Upper lobe of left lung (tissue), 6 donors: ENCODE results near the gene C12orf76. TPM values are rescaled to one million over a fixed set of nuclear protein-coding genes. Genes with fewer than 3 reads are reported as not detected.

Experiments
- ATAC-seq, 2 donors: fragments of 200-7000 bp; cut with Tn5 transposase; one replicate each; pipeline ENCODE4 v1.9.1; 2022; ENCODE audit warnings: mild to moderate bottlenecking in 2 of 2, moderate library complexity in 2 of 2; ENCODE audit not compliant: low FRiP score in 2 of 2
- DNase-seq, 2 donors: peaks; one replicate each; pipeline ENCODE4 v3.0.0-alpha.2; 2019 to 2020
- H3K27ac ChIP-seq, 4 donors: fragments of 200-600 bp; sonication (generic); one replicate each; pipeline ENCODE4 v1.5.1; 2016 to 2019
- H3K27me3 ChIP-seq, 4 donors: fragments of 200-600 bp; sonication (generic); one replicate each; pipeline ENCODE4 v1.5.1; 2017 to 2019
- H3K36me3 ChIP-seq, 4 donors: fragments of 200-600 bp; sonication (generic); one replicate each; pipeline ENCODE4 v1.5.1; 2016 to 2019
- H3K4me1 ChIP-seq, 4 donors: fragments of 200-600 bp; sonication (generic); one replicate each; pipeline ENCODE4 v1.5.1; 2018 to 2019
- H3K4me3 ChIP-seq, 4 donors: fragments of 200-600 bp; sonication (generic); one replicate each; pipeline ENCODE4 v1.5.1; 2017 to 2019; ENCODE audit warnings: mild to moderate bottlenecking in 2 of 4, moderate library complexity in 1 of 4
- H3K9me3 ChIP-seq, 4 donors: fragments of 200-600 bp; sonication (generic); one replicate each; pipeline ENCODE4 v1.5.1; 2018 to 2019
- CTCF ChIP-seq, 6 experiments: fragments of 450-650 bp in 4 of 6; fragments of 200-600 bp in 2 of 6; sonication (generic) in 2 of 6; IDR thresholded peaks; one replicate each; pipeline ENCODE4 v1.5.1; 2016 to 2019; ENCODE audit warnings: antibody characterized with exemption in 6 of 6
- EP300 ChIP-seq, 4 donors: sonication (generic); formaldehyde crosslinking; IDR thresholded peaks; one replicate each; pipeline ENCODE4 v1.5.1; 2017; ENCODE audit warnings: antibody characterized with exemption in 4 of 4, control low read depth in 2 of 4
- POLR2A ChIP-seq, 4 donors: fragments of 450-650 bp; IDR thresholded peaks; one replicate each; pipeline ENCODE4 v1.5.1; 2016 to 2017; ENCODE audit warnings: antibody characterized with exemption in 4 of 4, mild to moderate bottlenecking in 2 of 4
- POLR2AphosphoS5 ChIP-seq, 2 donors: sonication (generic); formaldehyde crosslinking; IDR thresholded peaks; one replicate each; pipeline ENCODE4 v1.5.1; 2017; ENCODE audit warnings: antibody characterized with exemption in 2 of 2
- WGBS, 2 donors: methylation state at CpG; one replicate each; pipeline ENCODE4 v1.1.5; 2017 to 2018; 5-methylcytosine and 5-hydroxymethylcytosine counted together
- total RNA-seq, 6 donors: library from RNA; depleted of rRNA in 4 of 6; stranded (reverse); fragments of >200 nt in 4 of 6; gene quantifications; one replicate each; pipeline versions ENCODE4 v1.1.0 to v1.2.1, GENCODE V29; 2016 to 2021
- donor health status: DM: no; HTN: no; CAD: no; lungs with moderate emphysema.
- donor health status: DM: no; HTN: yes; CAD: no; lungs with severe emphysema.

Gene C12orf76
- total RNA-seq, 6 donors from 2014 or later: 8.4 to 30.5 (median 19.6) TPM

GRCh38 chr12:110042264-110042663, 6.1 kb downstream of the C12orf76 start:
- peak in 1 of 4 donors; percentile 24 for TF ChIP-seq EP300 (IDR thresholded peaks at IDR 0.05)
- TF ChIP-seq CTCF (IDR thresholded peaks at IDR 0.05): no peak
- peak in 1 of 2 donors; percentile 27 for TF ChIP-seq POLR2AphosphoS5 (IDR thresholded peaks at IDR 0.05)
- no peak for TF ChIP-seq POLR2A (IDR thresholded peaks at IDR 0.05)
- Histone ChIP-seq H3K27me3 (no peaks in the 10 kb centered on the region), H3K4me1 (peaks cover 41 to 53% (median 46%) of the 10 kb centered on the region in 4 donors), H3K36me3 (peaks cover 0 to 37% (median 14%) of the 10 kb centered on the region in 4 donors), H3K9me3 (no peaks in the 10 kb centered on the region), H3K27ac (peak overlapping the region in 3 of 4 donors; percentile 30 to 49 (median 45)), H3K4me3 (no peak overlapping the region)
- 72 to 92% methylated on average over 3 of the region's 3 CpGs for WGBS, 2 donors
- DNase-seq: no peak
- no peak for ATAC-seq

- no peaks in the 10 kb centered on the region for H3K27me3 ChIP-seq
- H3K4me3 ChIP-seq: no peak overlapping the region
- no peaks in the 10 kb centered on the region for H3K9me3 ChIP-seq
- 32 to 33% methylated on average over 5 of the region's 5 CpGs for WGBS, 2 donors
- H3K4me1 ChIP-seq: peaks cover 27 to 45% (median 38%) of the 10 kb centered on the region in 4 donors
- H3K36me3 ChIP-seq: peaks cover 7 to 62% (median 38%) of the 10 kb centered on the region in 4 donors
- peak in 1 of 2 donors; percentile 68 for DNase-seq
- H3K27ac ChIP-seq: peak overlapping the region; percentile 76 to 87 (median 80)
- ATAC-seq: peak; percentile 73 to 90
- TF ChIP-seq EP300 (IDR thresholded peaks at IDR 0.05): peak in 3 of 4 donors; percentile 32 to 92 (median 41)
- peak in 1 of 4 donors; percentile 52 for TF ChIP-seq POLR2A (IDR thresholded peaks at IDR 0.05)
- TF ChIP-seq CTCF (IDR thresholded peaks at IDR 0.05): no peak
These were observed 9.1 kb downstream of the C12orf76 start for GRCh38 chr12:110039085-110039807.

GRCh38 chr12:110038741-110039084, 9.6 kb downstream of the C12orf76 start:
- WGBS, 2 donors: 57 to 65% methylated on average over 5 of the region's 5 CpGs
- H3K9me3 ChIP-seq: no peaks in the 10 kb centered on the region
- TF ChIP-seq EP300 (IDR thresholded peaks at IDR 0.05) (no peak), CTCF (IDR thresholded peaks at IDR 0.05) (no peak), POLR2AphosphoS5 (IDR thresholded peaks at IDR 0.05) (no peak), POLR2A (IDR thresholded peaks at IDR 0.05) (no peak)
- H3K4me1 ChIP-seq: peaks cover 27 to 44% (median 38%) of the 10 kb centered on the region in 4 donors
- no peak overlapping the region for H3K4me3 ChIP-seq
- DNase-seq: no peak
- peak overlapping the region; percentile 74 to 87 (median 80) for H3K27ac ChIP-seq
- no peaks in the 10 kb centered on the region for H3K27me3 ChIP-seq
- peaks cover 12 to 62% (median 42%) of the 10 kb centered on the region in 4 donors for H3K36me3 ChIP-seq
- ATAC-seq: peak in 1 of 2 donors; percentile 23

GRCh38 chr12:110037315-110037714, 11.0 kb downstream of the C12orf76 start:
- peaks cover 19 to 36% (median 27%) of the 10 kb centered on the region in 4 donors for H3K4me1 ChIP-seq
- WGBS, 2 donors: 93 to 100% methylated on average over 1 to 5 of the region's 5 CpGs
- H3K9me3 ChIP-seq: no peaks in the 10 kb centered on the region
- no peak for ATAC-seq
- H3K27ac ChIP-seq: peak overlapping the region; percentile 15 to 87 (median 79)
- no peak overlapping the region for H3K4me3 ChIP-seq
- no peaks in the 10 kb centered on the region for H3K27me3 ChIP-seq
- peaks cover 15 to 72% (median 45%) of the 10 kb centered on the region in 4 donors for H3K36me3 ChIP-seq
- DNase-seq: no peak
- TF ChIP-seq CTCF (IDR thresholded peaks at IDR 0.05): no peak
